ENCODE data around the gene STIM2.
"Not testable (repeated sequence)": the region's sequence is repeated elsewhere in the genome, so short reads cannot be mapped to it uniquely, and the experiment has no call there.

Gene STIM2

GRCh38 chr4:26860157-26860921 lies at the start of gene STIM2:
STIM2 (plus strand) TSS chr4:26860841.
- peak; percentile 94 for DNase-seq (ENCODE audit: low read depth)

- DNase-seq (ENCODE audit: low read depth): peak; percentile 18
These were observed 49.1 kb upstream of the STIM2 start for GRCh38 chr4:26811571-26811970.

- peak; percentile 36 for DNase-seq (ENCODE audit: low read depth)
These were observed 48.5 kb upstream of the STIM2 start for GRCh38 chr4:26812049-26812714.

GRCh38 chr4:26813698-26814097 lies 46.9 kb upstream of the STIM2 start:
- DNase-seq (ENCODE audit: low read depth): no peak

- DNase-seq (ENCODE audit: low read depth): no peak
These were observed 45.4 kb upstream of the STIM2 start for GRCh38 chr4:26815199-26815598.

GRCh38 chr4:26815706-26816105 lies 44.9 kb upstream of the STIM2 start:
- DNase-seq (ENCODE audit: low read depth): no peak

- no peak for DNase-seq (ENCODE audit: low read depth)
These were observed 41.6 kb upstream of the STIM2 start for GRCh38 chr4:26819026-26819425.

GRCh38 chr4:26819478-26820095 lies 41.1 kb upstream of the STIM2 start:
- DNase-seq (ENCODE audit: low read depth): no peak

GRCh38 chr4:26820346-26820745 lies 40.3 kb upstream of the STIM2 start:
- no peak for DNase-seq (ENCODE audit: low read depth)

GRCh38 chr4:26821031-26821430 lies 39.6 kb upstream of the STIM2 start:
- DNase-seq (ENCODE audit: low read depth): no peak

GRCh38 chr4:26821677-26822503 lies 38.8 kb upstream of the STIM2 start:
- DNase-seq (ENCODE audit: low read depth): peak; percentile 6

- no peak for DNase-seq (ENCODE audit: low read depth)
These were observed 38.1 kb upstream of the STIM2 start for GRCh38 chr4:26822546-26822945.

- DNase-seq (ENCODE audit: low read depth): not testable (repeated sequence)
These were observed 37.7 kb upstream of the STIM2 start for GRCh38 chr4:26822974-26823373.

- DNase-seq (ENCODE audit: low read depth): no peak
These were observed 37.1 kb upstream of the STIM2 start for GRCh38 chr4:26823583-26823982.

GRCh38 chr4:26824667-26825066 lies 36.0 kb upstream of the STIM2 start:
- DNase-seq (ENCODE audit: low read depth): no peak

- DNase-seq (ENCODE audit: low read depth): no peak
These were observed 33.9 kb upstream of the STIM2 start for GRCh38 chr4:26826721-26827120.

GRCh38 chr4:26827336-26827735 lies 33.3 kb upstream of the STIM2 start:
- not testable (repeated sequence) for DNase-seq (ENCODE audit: low read depth)

- DNase-seq (ENCODE audit: low read depth): no peak
These were observed 32.8 kb upstream of the STIM2 start for GRCh38 chr4:26827798-26828197.

GRCh38 chr4:26829018-26829417 lies 31.6 kb upstream of the STIM2 start:
- no peak for DNase-seq (ENCODE audit: low read depth)

- DNase-seq (ENCODE audit: low read depth): no peak
These were observed 30.6 kb upstream of the STIM2 start for GRCh38 chr4:26830033-26830432.

- no peak for DNase-seq (ENCODE audit: low read depth)
These were observed 29.9 kb upstream of the STIM2 start for GRCh38 chr4:26830701-26831100.

- DNase-seq (ENCODE audit: low read depth): no peak
These were observed 24.1 kb upstream of the STIM2 start for GRCh38 chr4:26836539-26836938.
